Left ventricle myocardium inferior (tissue), 1 donor: Measurements from ENCODE around the gene CHI3L1. TPM values are rescaled to one million over a fixed set of nuclear protein-coding genes. Genes with fewer than 3 reads are reported as not detected.

Experiments used
- DNase-seq: peaks from one replicate; pipeline ENCODE4 v3.0.0-alpha.2; 2020
- H3K27ac ChIP-seq: fragments of 200-600 bp; replicated peaks from 2 replicates; pipeline ENCODE4 v1.8.0; 2021
- H3K27me3 ChIP-seq: fragments of 200-600 bp; 2 replicates; pipeline ENCODE4 v1.8.0; 2021; ENCODE audit warnings: low read depth
- H3K36me3 ChIP-seq: fragments of 200-600 bp; 2 replicates; pipeline ENCODE4 v1.8.0; 2021
- H3K4me1 ChIP-seq: fragments of 200-600 bp; 2 replicates; pipeline ENCODE4 v1.8.0; 2021
- H3K4me3 ChIP-seq: fragments of 200-600 bp; 2 replicates; pipeline ENCODE4 v1.8.0; 2021; ENCODE audit warnings: mild to moderate bottlenecking, moderate library complexity
- H3K9me3 ChIP-seq: fragments of 200-600 bp; replicated peaks from 2 replicates; pipeline ENCODE4 v1.8.0; 2021
- CTCF ChIP-seq: fragments of 200-600 bp; IDR thresholded peaks from 2 replicates; pipeline ENCODE4 v1.8.0; 2021; ENCODE audit warnings: antibody characterized with exemption, mild to moderate bottlenecking, borderline replicate concordance
- intact Hi-C: fragments of 100-400 bp; cut with micrococcal nuclease; formaldehyde crosslinking; loops from one replicate; pipeline ENCODE4 v1.11.0; 2022
- total RNA-seq: library from RNA; stranded (reverse); fragmentation: NEBNext Ultra II Directional; extraction: Animal tissue kit (Norgen Biotek cat#: 25700); gene quantifications from one replicate; pipeline ENCODE4 v1.2.1, GENCODE V29; 2021
- donor health status: DM: no; HTN: yes; CAD: no; lungs with severe emphysema.

The CHI3L1 gene
- total RNA-seq, 1 donor from 2014 or later: not detected

- Histone ChIP-seq H3K27me3 (peaks cover 18% of the 10 kb centered on the region), H3K4me1 (no peaks in the 10 kb centered on the region), H3K9me3 (no peaks in the 10 kb centered on the region), H3K4me3 (no peak overlapping the region), H3K27ac (no peak overlapping the region), H3K36me3 (no peaks in the 10 kb centered on the region)
- intact Hi-C loops: no loop called here
- TF ChIP-seq CTCF: no peak
- no peak for DNase-seq
Observed at GRCh38 chr1:203178083-203178482, 8.4 kb downstream of the CHI3L1 start.

GRCh38 chr1:203177470-203178039, 8.9 kb downstream of the CHI3L1 start:
- intact Hi-C loops: no loop called here
- no peaks in the 10 kb centered on the region for H3K4me1 ChIP-seq
- no peak overlapping the region for H3K4me3 ChIP-seq
- TF ChIP-seq CTCF: no peak
- DNase-seq: no peak
- H3K9me3 ChIP-seq: no peaks in the 10 kb centered on the region
- H3K27ac ChIP-seq: no peak overlapping the region
- peaks cover 18% of the 10 kb centered on the region for H3K27me3 ChIP-seq
- no peaks in the 10 kb centered on the region for H3K36me3 ChIP-seq

DNA sequence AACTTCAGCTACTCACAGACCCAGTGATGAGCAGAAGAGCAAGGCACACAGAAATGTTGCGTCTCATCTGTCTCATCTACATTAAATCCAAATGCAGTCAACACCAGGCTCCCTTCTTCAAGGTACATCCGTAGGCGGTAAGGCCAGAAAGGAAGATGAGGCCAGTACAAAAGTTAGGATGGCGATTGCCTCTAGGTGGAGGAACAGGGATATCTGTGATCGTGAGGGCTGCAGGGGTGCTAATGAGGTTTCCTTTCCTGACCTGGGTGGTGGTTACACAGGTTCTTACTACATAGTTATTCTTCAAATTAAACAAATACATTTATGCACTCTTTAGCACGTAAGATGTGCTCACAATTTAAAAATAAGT, 9.5 kb downstream of the CHI3L1 start:
- Histone ChIP-seq H3K9me3 (no peaks in the 10 kb centered on the region), H3K27me3 (peaks cover 18% of the 10 kb centered on the region), H3K4me1 (no peaks in the 10 kb centered on the region), H3K4me3 (no peak overlapping the region), H3K36me3 (no peaks in the 10 kb centered on the region), H3K27ac (no peak overlapping the region)
- no peak for TF ChIP-seq CTCF
- no peak for DNase-seq
- intact Hi-C loops: no loop called here

- H3K27me3 ChIP-seq: peaks cover 18% of the 10 kb centered on the region
- intact Hi-C loops: no loop called here
- no peaks in the 10 kb centered on the region for H3K36me3 ChIP-seq
- no peak overlapping the region for H3K4me3 ChIP-seq
- H3K27ac ChIP-seq: no peak overlapping the region
- no peaks in the 10 kb centered on the region for H3K4me1 ChIP-seq
- TF ChIP-seq CTCF: no peak
- DNase-seq: no peak
- no peaks in the 10 kb centered on the region for H3K9me3 ChIP-seq
Observed at GRCh38 chr1:203176273-203177035, 10.1 kb downstream of the CHI3L1 start.

DNA sequence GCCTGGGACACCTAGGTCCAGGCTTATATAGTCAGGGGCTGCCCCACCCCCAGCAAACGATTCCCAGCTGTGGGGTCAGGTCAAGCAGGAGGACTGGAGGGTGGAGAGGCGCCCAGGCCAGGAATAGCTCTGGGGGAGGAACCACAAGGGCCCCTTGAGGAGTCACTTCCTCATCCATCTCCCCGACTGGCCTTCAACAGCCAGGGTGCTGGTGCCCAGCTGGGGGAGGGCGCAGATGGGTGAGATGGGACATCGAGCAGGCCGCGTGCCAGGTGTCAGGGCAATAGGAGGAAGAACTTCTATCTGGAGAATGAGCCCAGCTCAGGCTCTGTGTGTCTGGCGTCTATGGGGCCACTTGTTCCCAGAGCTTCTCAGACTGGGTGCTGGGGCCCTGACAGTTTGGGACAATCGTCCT, 10.7 kb downstream of the CHI3L1 start:
- TF ChIP-seq CTCF: no peak
- intact Hi-C loops: no loop called here
- no peaks in the 10 kb centered on the region for H3K4me1 ChIP-seq

More for the DNA sequence above, 10.7 kb downstream of the CHI3L1 start:
- no peaks in the 10 kb centered on the region for H3K36me3 ChIP-seq
- no peaks in the 10 kb centered on the region for H3K9me3 ChIP-seq
- peak; percentile 54 for DNase-seq
- no peak overlapping the region for H3K4me3 ChIP-seq
- H3K27ac ChIP-seq: no peak overlapping the region
- H3K27me3 ChIP-seq: peaks cover 18% of the 10 kb centered on the region
